NCI-H446 (cell line): ENCODE results near the gene NFASC.

Source experiments
- DNase-seq, 2 experiments: peaks; one replicate each; lab custom pipeline; 2025; lab: John Stamatoyannopoulos, UW

The NFASC gene

GRCh38 chr1:204870160-204870912, at the start of gene NFASC:
TSS of gene NFASC (plus strand) at chr1:204870862. CDS start at chr1:204944316, 73,454 bp downstream.
- no peak for DNase-seq

- DNase-seq = peak in 1 of 2 experiments; percentile 37
Measured at GRCh38 chr1:204821476-204821875, 49.2 kb upstream of the NFASC start.

DNA sequence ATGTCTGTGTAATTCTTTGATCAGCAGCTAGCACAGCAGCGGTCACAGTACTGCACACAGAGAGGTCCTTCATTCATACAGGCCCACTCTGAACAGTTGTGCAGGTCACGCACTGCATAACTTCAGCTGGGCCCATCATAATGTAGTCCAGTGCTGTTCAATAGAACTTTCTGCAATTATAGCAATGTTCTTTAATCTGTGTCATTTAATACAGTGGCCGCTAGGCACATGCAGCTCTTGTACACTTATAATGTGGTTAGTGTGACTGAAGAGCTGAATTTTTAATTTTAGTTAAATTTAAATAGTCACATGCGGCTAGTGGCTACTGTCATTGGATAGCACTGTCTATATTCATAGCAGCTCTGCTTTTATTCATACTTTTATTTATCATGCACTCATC, 48.7 kb upstream of the NFASC start:
- no peak for DNase-seq

DNA sequence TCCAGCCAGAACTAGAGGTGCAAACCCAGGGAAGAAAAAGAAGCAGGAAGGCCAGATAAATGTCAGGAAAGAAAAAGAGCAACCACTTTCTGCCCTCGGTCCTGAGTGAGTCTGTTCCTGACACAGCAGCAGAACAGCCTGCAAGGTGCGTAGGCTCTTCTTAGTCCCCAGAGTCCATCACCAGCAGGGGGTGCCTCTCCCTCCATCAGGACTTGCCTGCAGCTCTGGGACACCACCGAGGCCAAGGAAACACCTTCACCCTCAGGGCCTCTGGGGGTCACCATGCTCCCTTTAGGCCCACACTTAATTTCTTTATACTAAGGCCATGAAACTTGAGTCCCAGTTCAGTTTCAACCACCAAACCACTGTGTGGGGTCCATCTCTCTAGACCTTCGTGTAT, 43.7 kb upstream of the NFASC start:
- DNase-seq = peak in 1 of 2 experiments; percentile 16

GRCh38 chr1:204828352-204828850, 42.3 kb upstream of the NFASC start:
- peak; percentile 83 to 90 for DNase-seq

- peak in 1 of 2 experiments; percentile 31 for DNase-seq
Measured at GRCh38 chr1:204829133-204829825, 41.4 kb upstream of the NFASC start.

DNA sequence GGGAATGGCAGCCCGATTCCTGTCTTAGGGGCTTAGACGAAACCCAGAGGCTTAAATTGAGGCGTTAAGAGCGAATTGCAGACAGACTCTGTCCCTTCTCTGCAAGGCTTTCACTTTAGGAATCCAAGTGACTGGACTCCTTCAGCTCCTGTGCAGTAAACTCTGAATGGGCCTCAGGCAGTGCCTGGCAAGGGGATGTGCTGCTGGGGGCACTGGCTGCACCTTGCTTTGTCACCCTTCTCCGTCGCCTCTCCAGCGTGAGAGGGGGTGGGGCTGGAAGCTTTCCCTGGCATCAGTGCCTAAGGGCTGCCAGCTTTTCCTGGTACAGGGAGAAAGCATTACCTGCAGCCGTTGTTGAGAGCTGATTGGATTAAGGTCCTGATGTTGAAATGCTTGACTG, 39.9 kb upstream of the NFASC start:
- DNase-seq = no peak

GRCh38 chr1:204831186-204831585, 39.5 kb upstream of the NFASC start:
- DNase-seq = no peak

- no peak for DNase-seq
Measured at GRCh38 chr1:204834336-204834735, 36.3 kb upstream of the NFASC start.

DNA sequence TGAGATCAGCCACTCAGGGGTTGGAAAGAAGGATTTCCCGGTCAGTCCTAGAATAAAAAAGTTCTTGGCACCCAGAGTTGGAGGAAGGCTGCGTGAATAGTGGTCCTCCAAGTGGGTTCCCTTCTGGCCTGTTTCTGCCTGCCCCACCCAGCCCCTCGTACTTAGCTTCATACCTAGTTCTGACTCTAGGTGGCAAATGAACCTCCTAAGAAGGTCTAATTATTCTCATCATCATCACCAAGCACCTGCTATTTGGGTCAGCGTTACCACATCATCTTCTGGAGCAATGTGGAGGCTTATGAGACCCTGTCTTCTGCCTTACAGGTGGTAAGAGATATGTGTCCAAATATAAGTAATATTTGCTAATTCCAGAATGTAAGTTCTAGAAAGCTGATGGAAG, 35.9 kb upstream of the NFASC start:
- DNase-seq = no peak

DNA sequence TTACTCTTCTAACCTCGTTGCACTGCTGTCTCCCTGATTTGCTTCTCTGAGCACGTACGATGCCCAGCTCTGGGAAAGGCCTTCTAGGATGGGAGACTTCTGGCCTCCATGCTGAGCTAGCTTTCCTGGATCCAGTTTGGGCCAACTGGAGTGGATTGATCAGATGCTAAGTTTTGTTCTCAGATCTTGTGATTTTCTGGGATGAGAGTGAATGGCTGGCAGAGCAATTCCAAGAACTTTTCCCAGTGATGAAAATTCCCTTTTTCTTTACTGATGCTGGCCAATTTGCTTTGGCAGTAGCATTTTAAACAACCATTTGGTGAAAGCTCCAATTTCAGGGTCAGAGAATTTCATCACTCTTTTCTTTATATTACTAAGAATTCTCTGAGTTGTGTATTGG, 34.9 kb upstream of the NFASC start:
- peak in 1 of 2 experiments; percentile 54 for DNase-seq

DNA sequence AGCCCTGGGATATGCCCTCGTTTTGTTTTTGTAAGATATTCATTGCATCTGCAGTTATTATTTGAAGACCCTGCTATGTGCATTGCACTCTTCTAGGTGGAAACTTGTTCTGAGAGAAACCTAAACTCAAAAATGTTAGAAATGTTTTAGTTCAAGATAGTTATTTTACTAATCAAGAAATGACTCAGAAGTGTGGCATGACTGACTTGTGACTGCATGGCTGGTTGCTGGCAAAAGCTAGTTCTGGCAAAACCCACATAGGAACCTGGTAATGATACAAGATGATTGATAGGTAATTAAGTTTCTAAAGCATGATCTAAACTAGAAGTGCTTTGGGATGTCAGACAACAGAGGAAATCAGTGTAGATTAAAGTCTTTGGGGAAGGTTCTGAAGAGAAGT, 33.8 kb upstream of the NFASC start:
- peak in 1 of 2 experiments; percentile 51 for DNase-seq

GRCh38 chr1:204837440-204838084, 33.1 kb upstream of the NFASC start:
- DNase-seq = no peak

DNA sequence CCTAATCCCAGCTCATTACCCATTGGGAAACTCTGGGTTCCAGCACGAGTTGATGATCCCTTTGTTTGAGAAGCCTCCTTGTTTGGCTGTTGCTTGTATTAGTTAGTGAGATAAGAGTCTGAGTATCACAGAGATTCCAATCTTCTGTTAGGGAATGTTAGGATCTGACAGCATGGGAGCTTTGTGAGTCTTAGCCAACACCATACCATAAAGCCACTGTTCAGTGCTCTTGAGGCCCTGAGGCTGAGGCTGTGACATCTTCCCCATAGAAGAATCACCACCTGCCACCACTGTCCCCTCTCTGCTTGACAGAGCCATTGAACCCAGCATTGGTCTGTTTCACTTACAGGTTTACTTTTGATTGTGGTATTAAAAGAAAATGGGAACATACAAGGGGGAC, 29.3 kb upstream of the NFASC start:
- no peak for DNase-seq

- no peak for DNase-seq
Measured at GRCh38 chr1:204841798-204842197, 28.9 kb upstream of the NFASC start.

GRCh38 chr1:204842369-204842768, 28.3 kb upstream of the NFASC start:
- DNase-seq = no peak

- no peak for DNase-seq
Measured at GRCh38 chr1:204842892-204843291, 27.8 kb upstream of the NFASC start.

DNA sequence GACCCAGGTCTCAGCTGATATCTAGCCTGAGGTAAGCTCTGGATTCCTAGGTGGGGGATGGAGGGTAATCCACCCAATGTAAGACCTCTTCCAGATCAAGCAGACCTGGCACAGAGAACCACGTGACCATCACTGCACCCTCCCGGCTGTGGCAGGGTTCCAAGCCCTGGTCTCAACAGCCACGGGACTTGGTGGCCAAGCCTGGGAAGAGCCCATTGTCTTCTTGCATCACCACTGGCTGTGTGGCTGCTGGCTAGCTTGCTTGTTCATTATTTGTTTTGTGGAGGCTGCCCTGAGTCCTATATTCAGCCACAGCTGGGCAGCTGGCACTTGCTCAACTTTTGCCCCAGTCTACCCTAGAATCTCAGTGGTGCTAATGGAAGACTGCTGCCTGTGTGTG, 24.1 kb upstream of the NFASC start:
- peak in 1 of 2 experiments; percentile 38 for DNase-seq

DNA sequence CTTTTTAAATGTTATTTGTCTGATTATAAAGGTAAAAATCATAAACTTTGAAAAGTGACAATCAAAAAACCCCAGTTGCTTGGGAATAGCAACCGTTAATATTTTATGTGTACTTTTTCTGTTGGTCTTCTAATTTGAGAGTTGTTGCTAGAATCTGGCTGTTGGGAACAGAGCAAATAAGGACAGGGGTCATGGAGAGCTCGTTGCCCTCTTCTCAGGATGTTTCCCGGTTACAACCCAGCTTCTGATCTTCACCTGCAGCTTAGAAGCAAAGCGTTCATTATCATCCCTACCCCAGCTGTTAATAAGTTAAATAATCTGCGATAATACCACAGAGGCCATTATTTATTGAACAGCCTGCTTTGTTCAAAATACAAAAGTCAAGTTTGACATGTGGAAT, 22.1 kb upstream of the NFASC start:
- DNase-seq = no peak

GRCh38 chr1:204852854-204853253, 17.8 kb upstream of the NFASC start:
- no peak for DNase-seq

- no peak for DNase-seq
Measured at GRCh38 chr1:204853436-204853835, 17.2 kb upstream of the NFASC start.

- DNase-seq = no peak
Measured at GRCh38 chr1:204854286-204854685, 16.4 kb upstream of the NFASC start.

DNA sequence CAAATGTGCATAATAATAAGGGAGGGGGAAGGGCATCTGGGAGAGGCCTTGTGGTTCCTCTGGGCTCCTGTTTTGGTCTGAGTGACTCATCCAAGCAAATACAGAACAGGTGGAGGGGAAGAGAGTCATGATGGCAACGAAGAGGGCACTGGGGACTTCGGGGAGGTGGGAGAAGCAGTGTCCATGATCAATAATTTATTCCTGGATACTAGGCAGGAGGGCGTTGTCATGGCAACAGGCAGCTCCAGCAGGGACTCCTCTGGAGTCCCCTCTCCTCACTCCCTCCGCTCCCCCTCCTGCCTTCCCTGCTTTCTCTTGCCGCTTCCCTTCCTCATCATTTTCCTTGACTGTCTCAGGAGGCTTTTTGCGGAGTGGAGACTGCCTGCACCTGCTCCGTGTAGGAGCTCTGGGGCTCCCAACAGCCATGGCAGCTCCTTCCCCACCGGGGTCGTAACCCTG, 12.3 kb upstream of the NFASC start:
- DNase-seq = peak in 1 of 2 experiments; percentile 77
